Vagina (tissue), 2 donors: ENCODE measurements around the gene MCOLN3. TPM values are rescaled to one million over a fixed set of nuclear protein-coding genes. Genes with fewer than 3 reads are reported as not detected.

Experiments used
- DNase-seq, 2 donors: peaks; one replicate each; pipeline ENCODE4 v3.0.0-alpha.2; 2017; ENCODE audit errors: extremely low spot score in 2 of 2
- H3K27ac ChIP-seq: fragments of 200-600 bp; sonication (generic); one replicate; pipeline ENCODE4 v1.5.1; 2019
- H3K27me3 ChIP-seq: fragments of 200-600 bp; sonication (generic); one replicate; pipeline ENCODE4 v1.5.1; 2019
- H3K36me3 ChIP-seq, 2 donors: fragments of 200-600 bp; sonication (generic); one replicate each; pipeline ENCODE4 v1.5.1; 2017 to 2019
- H3K4me1 ChIP-seq: fragments of 200-600 bp; sonication (generic); one replicate; pipeline ENCODE4 v1.5.1; 2019
- H3K4me3 ChIP-seq, 2 donors: fragments of 200-600 bp; sonication (generic); 1 replicate in 1 of 2; 2 replicates in 1 of 2; pipeline ENCODE4 v1.5.1; 2016 to 2019
- H3K9me3 ChIP-seq: fragments of 200-600 bp; sonication (generic); one replicate; pipeline ENCODE4 v1.5.1; 2019
- CTCF ChIP-seq, 3 experiments: fragments of 450-650 bp in 2 of 3; fragments of 200-600 bp in 1 of 3; sonication (generic) in 1 of 3; IDR thresholded peaks; one replicate each; pipeline ENCODE4 v1.5.1; 2017 to 2019; ENCODE audit warnings: antibody characterized with exemption in 3 of 3, mild to moderate bottlenecking in 2 of 3, moderate library complexity in 2 of 3
- POLR2A ChIP-seq, 2 donors: fragments of 450-650 bp; IDR thresholded peaks; one replicate each; pipeline ENCODE4 v1.6.1; 2017; ENCODE audit warnings: antibody characterized with exemption in 2 of 2, mild to moderate bottlenecking in 2 of 2, moderate library complexity in 2 of 2
- POLR2AphosphoS5 ChIP-seq, 2 donors: sonication (generic); formaldehyde crosslinking; IDR thresholded peaks; one replicate each; pipeline ENCODE4 v1.9.0; 2017; ENCODE audit warnings: antibody characterized with exemption in 2 of 2, mild to moderate bottlenecking in 2 of 2, low read depth in 1 of 2; ENCODE audit not compliant: insufficient read depth in 1 of 2
- intact Hi-C: fragments of 100-400 bp; cut with DNase I; formaldehyde crosslinking; loops from one replicate; pipeline ENCODE4 v1.15.1; 2023
- total RNA-seq: library from RNA; depleted of rRNA; stranded (reverse); fragments of >200 nt; gene quantifications from one replicate; pipeline ENCODE4 v1.2.3, GENCODE V29; 2016

Gene MCOLN3
- total RNA-seq, 1 donor from 2014 or later, result 5.6 TPM

DNA sequence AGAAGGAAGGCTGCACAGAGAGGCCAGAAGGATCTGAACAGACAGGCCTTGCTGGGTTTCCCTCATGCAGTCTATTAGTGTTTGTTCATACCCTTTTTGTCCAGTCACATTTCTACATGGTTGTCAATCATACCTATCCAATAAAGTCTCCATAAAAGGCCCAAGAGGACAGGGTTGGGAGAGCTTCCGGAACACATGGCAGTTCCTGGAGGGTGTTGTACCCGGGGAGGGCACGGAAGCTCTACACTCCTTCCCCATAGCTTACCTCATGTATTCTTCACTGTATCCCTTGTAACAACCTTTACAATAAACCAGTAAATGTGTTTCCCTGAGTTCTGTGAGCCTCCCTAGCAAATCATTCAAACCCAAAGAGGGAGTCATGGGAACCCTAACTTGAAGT lies 79.4 kb downstream of the MCOLN3 start:
- no peaks in the 10 kb centered on the region for H3K27me3 ChIP-seq
- no peak for DNase-seq
- H3K36me3 ChIP-seq, result no peaks in the 10 kb centered on the region
- H3K9me3 ChIP-seq, result no peaks in the 10 kb centered on the region
- no peak for TF ChIP-seq CTCF (IDR thresholded peaks at IDR 0.05)
- H3K4me1 ChIP-seq, result no peaks in the 10 kb centered on the region
- H3K4me3 ChIP-seq, result no peak overlapping the region
- intact Hi-C loops, result no loop called here
- H3K27ac ChIP-seq, result no peak overlapping the region

DNA sequence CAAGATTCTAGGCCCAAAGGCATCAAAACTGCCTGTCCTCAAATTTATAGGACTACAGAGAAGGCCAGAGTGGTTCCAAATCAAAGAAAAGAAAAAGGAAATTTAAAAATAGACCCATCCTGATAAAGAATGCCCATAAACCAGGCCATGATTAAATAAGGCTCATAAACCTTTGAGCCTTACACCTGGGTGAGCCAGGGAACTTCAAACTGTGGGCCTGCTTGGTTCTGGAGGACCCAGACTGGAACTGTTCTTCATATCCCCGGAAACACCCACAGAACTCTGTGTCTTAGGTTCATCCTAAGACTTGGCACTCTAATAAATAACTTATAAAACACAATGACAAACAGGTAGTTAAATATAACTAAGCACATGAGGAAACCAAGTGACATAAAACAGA lies 80.2 kb downstream of the MCOLN3 start:
- no peak overlapping the region for H3K27ac ChIP-seq
- DNase-seq, result no peak
- H3K4me1 ChIP-seq, result no peaks in the 10 kb centered on the region
- TF ChIP-seq CTCF (IDR thresholded peaks at IDR 0.05), result no peak
- no peak for TF ChIP-seq POLR2A (IDR thresholded peaks at IDR 0.05)
- TF ChIP-seq POLR2AphosphoS5 (IDR thresholded peaks at IDR 0.05; ENCODE audit: insufficient read depth in 1 of 2, low read depth in 1 of 2), result no peak
- no peaks in the 10 kb centered on the region for H3K9me3 ChIP-seq
- H3K27me3 ChIP-seq, result no peaks in the 10 kb centered on the region
- H3K36me3 ChIP-seq, result no peaks in the 10 kb centered on the region
- H3K4me3 ChIP-seq, result no peak overlapping the region
- intact Hi-C loops, result no loop called here

Other genes starting within 250 kb of the MCOLN3 start
- 18.7 TPM for gene LPAR3, start 155.3 kb downstream of the MCOLN3 start, total RNA-seq
- 1.7 TPM for gene MCOLN2, start 51.4 kb downstream of the MCOLN3 start, total RNA-seq
- gene SYDE2, start 152.5 kb upstream of the MCOLN3 start, total RNA-seq, result 4.7 TPM
- gene C1orf52, start 211.2 kb upstream of the MCOLN3 start, total RNA-seq, result 13.0 TPM
- gene BCL10, start 228.1 kb upstream of the MCOLN3 start, total RNA-seq, result 12.3 TPM